GM06990 (cell line): Measurements from ENCODE around the gene DKK2.

Experiments
- DNase-seq: peaks from one replicate; pipeline ENCODE4 v3.0.0-alpha.2; 2011; ENCODE audit not compliant: insufficient read length; ENCODE audit errors: extremely low read depth
- H3K27me3 ChIP-seq: replicated peaks from 2 replicates; pipeline ENCODE4 v1.6.0; 2011; ENCODE audit warnings: low read length; ENCODE audit not compliant: control insufficient read depth, insufficient read depth
- H3K36me3 ChIP-seq: 2 replicates; pipeline ENCODE4 v1.5.1; 2011; ENCODE audit warnings: low read length; ENCODE audit not compliant: control insufficient read depth, insufficient read depth
- H3K4me3 ChIP-seq: replicated peaks from 2 replicates; pipeline ENCODE4 v1.5.1; 2011; ENCODE audit warnings: low read depth, mild to moderate bottlenecking, control low read depth, low read length
- TF ChIP-seq, protein P1 (sequence below): IDR thresholded peaks from 2 replicates; pipeline ENCODE4 v1.5.1; 2011; ENCODE audit warnings: low read length, control low read depth, mild to moderate bottlenecking, inconsistent platforms; ENCODE audit not compliant: insufficient read depth, poor library complexity, severe bottlenecking

The DKK2 gene

DNA sequence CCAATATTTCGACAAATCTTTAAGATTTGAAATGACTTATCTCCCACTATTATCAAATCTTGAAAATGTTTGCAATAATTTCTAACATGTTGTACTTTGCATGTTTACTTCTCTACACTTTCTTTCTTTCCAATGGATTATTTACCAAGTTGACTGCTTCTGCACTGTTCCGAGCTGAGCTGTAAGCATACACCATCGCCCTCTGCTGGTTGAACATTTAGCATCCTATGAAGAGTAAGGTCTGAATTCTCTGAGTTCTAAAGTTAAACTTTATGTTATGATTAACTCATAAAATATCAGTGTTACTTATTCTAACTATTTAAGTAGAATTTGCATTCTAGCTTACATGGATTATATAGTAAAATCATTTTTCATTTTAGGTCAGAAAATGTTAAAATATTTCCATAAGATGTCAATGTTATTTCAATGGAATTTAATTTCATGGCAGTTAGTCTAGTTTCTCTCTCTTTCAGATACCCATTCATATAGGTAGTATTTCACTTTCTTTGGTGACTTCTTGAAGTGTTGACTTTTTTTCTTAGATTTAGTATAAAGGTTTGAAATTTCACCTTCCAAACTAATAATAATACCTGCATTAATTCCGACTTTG lies 137.4 kb downstream of the DKK2 start:
- no peak for DNase-seq
- TF ChIP-seq, protein P1, sequence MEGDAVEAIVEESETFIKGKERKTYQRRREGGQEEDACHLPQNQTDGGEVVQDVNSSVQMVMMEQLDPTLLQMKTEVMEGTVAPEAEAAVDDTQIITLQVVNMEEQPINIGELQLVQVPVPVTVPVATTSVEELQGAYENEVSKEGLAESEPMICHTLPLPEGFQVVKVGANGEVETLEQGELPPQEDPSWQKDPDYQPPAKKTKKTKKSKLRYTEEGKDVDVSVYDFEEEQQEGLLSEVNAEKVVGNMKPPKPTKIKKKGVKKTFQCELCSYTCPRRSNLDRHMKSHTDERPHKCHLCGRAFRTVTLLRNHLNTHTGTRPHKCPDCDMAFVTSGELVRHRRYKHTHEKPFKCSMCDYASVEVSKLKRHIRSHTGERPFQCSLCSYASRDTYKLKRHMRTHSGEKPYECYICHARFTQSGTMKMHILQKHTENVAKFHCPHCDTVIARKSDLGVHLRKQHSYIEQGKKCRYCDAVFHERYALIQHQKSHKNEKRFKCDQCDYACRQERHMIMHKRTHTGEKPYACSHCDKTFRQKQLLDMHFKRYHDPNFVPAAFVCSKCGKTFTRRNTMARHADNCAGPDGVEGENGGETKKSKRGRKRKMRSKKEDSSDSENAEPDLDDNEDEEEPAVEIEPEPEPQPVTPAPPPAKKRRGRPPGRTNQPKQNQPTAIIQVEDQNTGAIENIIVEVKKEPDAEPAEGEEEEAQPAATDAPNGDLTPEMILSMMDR: peak; percentile 76
- no peak overlapping the region for H3K4me3 ChIP-seq

DNA sequence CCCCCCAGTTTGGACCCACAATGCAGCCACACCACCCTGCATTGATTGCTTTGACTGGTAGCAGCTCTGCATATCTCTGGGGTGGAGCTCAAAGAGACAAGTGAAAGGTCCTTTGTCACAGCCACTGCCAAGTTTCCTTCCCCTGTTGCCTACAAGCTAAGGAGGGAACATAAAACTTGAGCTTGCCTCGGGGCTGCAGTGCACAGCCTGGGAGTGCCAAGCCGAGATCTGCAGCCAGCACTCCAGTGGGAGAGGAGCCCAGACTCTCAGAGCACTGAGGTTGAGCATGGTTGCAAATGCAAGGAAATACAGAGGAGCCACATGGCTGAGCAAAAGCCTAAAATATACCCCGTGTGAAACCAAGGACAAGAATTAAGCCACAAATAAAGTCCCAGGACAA lies 142.2 kb downstream of the DKK2 start:
- no peak for DNase-seq
- Histone ChIP-seq H3K36me3 (no peaks in the 10 kb centered on the region), H3K4me3 (no peak overlapping the region), H3K27me3 (no peaks in the 10 kb centered on the region)
- TF ChIP-seq, protein P1: no peak

More for the DNA sequence above, 137.4 kb downstream of the DKK2 start:
- no peaks in the 10 kb centered on the region for H3K27me3 ChIP-seq
- H3K36me3 ChIP-seq: no peaks in the 10 kb centered on the region

GRCh38 chr4:106893395-106893881 lies 142.7 kb downstream of the DKK2 start:
- DNase-seq: no peak
- TF ChIP-seq, protein P1: no peak
- Histone ChIP-seq H3K4me3 (no peak overlapping the region), H3K27me3 (no peaks in the 10 kb centered on the region), H3K36me3 (no peaks in the 10 kb centered on the region)

- no peak for DNase-seq
- Histone ChIP-seq H3K36me3 (no peaks in the 10 kb centered on the region), H3K27me3 (no peaks in the 10 kb centered on the region), H3K4me3 (no peak overlapping the region)
- TF ChIP-seq, protein P1: no peak
Measured at GRCh38 chr4:106892786-106893185, 143.3 kb downstream of the DKK2 start.

- H3K27me3 ChIP-seq: no peaks in the 10 kb centered on the region
- DNase-seq: no peak
- TF ChIP-seq, protein P1: peak; percentile 35
- no peaks in the 10 kb centered on the region for H3K36me3 ChIP-seq
- no peak overlapping the region for H3K4me3 ChIP-seq
Measured at GRCh38 chr4:106875340-106875739, 160.8 kb downstream of the DKK2 start.
